ENCODE results near the gene C1orf159. TPM values are rescaled to one million over a fixed set of nuclear protein-coding genes. Genes with fewer than 3 reads are reported as not detected.

C1orf159 gene
- polyA plus RNA-seq, 1 donor (not counting 4 experiments of a cell fraction or from before 2014, with no cell fraction given) = 6.1 TPM

- Histone ChIP-seq H3K27ac (ENCODE audit: control insufficient read depth, insufficient read depth, low read length) (no peak overlapping the region), H4K20me1 (ENCODE audit: control insufficient read depth, extremely low read depth, insufficient read depth, low read length) (no peaks in the 10 kb centered on the region), H3K9ac (ENCODE audit: control insufficient read depth, extremely low read depth, insufficient read depth, low read length) (no peak overlapping the region), H2AFZ (ENCODE audit: control insufficient read depth, low read length) (no peak overlapping the region), H3K79me2 (ENCODE audit: control insufficient read depth, insufficient read depth, low read length) (no peaks in the 10 kb centered on the region), H3K9me3 (ENCODE audit: control insufficient read depth, low read depth, low read length) (no peaks in the 10 kb centered on the region), H3K4me2 (ENCODE audit: control insufficient read depth, extremely low read depth, insufficient read depth, low read depth, low read length) (no peak overlapping the region), H3K4me3 (ENCODE audit: control insufficient read depth in 2 of 3, extremely low read depth in 1 of 3, insufficient read depth in 2 of 3, low read depth in 1 of 3, low read length in 3 of 3) (no peak overlapping the region), H3K27me3 (ENCODE audit: control insufficient read depth, extremely low read depth, insufficient read depth, low read length) (no peaks in the 10 kb centered on the region), H3K9me1 (ENCODE audit: control insufficient read depth, extremely low read depth, insufficient read depth, low read length) (no peaks in the 10 kb centered on the region), H3K4me1 (ENCODE audit: control insufficient read depth, extremely low read depth, insufficient read depth, low read length) (no peaks in the 10 kb centered on the region), H3K36me3 (ENCODE audit: control insufficient read depth in 2 of 2, extremely low read depth in 1 of 2, insufficient read depth in 2 of 2, low read length in 2 of 2) (peaks cover 0 to 6% of the 10 kb centered on the region in 2 experiments)
- no peak for TF ChIP-seq EZH2 (IDR thresholded peaks at IDR 0.05; ENCODE audit: low read length)
- TF ChIP-seq, protein P1, sequence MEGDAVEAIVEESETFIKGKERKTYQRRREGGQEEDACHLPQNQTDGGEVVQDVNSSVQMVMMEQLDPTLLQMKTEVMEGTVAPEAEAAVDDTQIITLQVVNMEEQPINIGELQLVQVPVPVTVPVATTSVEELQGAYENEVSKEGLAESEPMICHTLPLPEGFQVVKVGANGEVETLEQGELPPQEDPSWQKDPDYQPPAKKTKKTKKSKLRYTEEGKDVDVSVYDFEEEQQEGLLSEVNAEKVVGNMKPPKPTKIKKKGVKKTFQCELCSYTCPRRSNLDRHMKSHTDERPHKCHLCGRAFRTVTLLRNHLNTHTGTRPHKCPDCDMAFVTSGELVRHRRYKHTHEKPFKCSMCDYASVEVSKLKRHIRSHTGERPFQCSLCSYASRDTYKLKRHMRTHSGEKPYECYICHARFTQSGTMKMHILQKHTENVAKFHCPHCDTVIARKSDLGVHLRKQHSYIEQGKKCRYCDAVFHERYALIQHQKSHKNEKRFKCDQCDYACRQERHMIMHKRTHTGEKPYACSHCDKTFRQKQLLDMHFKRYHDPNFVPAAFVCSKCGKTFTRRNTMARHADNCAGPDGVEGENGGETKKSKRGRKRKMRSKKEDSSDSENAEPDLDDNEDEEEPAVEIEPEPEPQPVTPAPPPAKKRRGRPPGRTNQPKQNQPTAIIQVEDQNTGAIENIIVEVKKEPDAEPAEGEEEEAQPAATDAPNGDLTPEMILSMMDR (optimal IDR thresholded peaks at IDR 0.05 in 1 of 3, IDR thresholded peaks at IDR 0.05 in 1 of 3, conservative IDR thresholded peaks at IDR 0.05 in 1 of 3; ENCODE audit: extremely low read depth in 1 of 3, insufficient read depth in 2 of 3, low read length in 3 of 3) = no peak
- no peak for DNase-seq (ENCODE audit: low read depth, low spot score)
- dilution Hi-C loops (cut with MboI; ENCODE audit: extremely low pct_ligation_motif_present, low sequenced_read_pairs) = no loop called here
- FAIRE-seq = no peak
These were observed 29.0 kb downstream of the C1orf159 start for GRCh38 chr1:1086911-1087341.

DNA sequence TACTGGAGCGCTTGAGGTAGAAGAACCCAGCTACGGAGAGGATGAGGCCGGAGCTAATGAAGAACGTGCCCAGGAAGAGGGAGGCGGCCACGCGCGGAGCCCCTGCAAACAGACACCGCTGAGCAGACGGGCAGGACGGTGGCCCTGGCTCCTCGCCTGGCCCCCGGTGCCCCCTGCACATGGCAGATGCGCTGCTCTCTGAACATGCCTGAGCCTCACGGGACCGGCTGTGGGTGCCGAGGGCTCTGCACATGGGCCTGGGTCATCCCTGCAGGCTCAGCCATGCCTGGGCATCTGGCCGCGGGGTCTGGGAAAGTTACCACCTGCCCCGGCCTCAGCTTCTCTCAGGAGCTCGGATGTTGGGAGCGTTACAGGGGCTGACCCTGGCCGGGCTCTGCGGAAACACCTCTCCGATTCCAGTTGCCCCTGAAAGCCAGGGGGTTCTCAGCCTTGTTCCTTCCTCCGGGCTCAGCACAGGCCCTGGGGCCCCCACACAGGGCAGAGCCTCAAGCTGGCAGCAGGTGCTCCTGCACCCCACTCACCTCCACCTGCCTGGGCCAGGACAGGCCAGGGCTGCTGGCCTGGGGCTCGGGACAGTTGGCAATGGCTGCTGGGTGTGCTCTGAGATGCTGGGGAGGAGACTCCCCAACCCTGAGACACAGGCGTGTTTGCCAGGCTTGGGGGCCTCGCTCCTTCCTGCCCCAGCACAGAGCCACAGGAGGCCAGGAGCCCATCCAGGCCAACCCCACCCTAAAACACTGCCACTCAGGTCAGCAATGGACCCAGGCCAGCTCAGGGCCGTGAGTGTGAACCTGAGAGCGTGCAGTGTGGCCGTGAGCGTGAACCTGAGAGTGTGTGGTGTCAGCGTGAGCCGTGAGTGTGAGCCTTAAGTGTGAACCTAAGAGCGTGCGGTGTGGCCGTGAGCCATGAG, 29.7 kb downstream of the C1orf159 start:
- no peaks in the 10 kb centered on the region for H3K9me1 ChIP-seq (ENCODE audit: control insufficient read depth, extremely low read depth, insufficient read depth, low read length)
- no peaks in the 10 kb centered on the region for H3K79me2 ChIP-seq (ENCODE audit: control insufficient read depth, insufficient read depth, low read length)
- TF ChIP-seq, protein P1 (optimal IDR thresholded peaks at IDR 0.05 in 1 of 3, IDR thresholded peaks at IDR 0.05 in 1 of 3, conservative IDR thresholded peaks at IDR 0.05 in 1 of 3; ENCODE audit: extremely low read depth in 1 of 3, insufficient read depth in 2 of 3, low read length in 3 of 3) = no peak
- no peak for TF ChIP-seq EZH2 (IDR thresholded peaks at IDR 0.05; ENCODE audit: low read length)
- no peaks in the 10 kb centered on the region for H3K9me3 ChIP-seq (ENCODE audit: control insufficient read depth, low read depth, low read length)
- H3K36me3 ChIP-seq (ENCODE audit: control insufficient read depth in 2 of 2, extremely low read depth in 1 of 2, insufficient read depth in 2 of 2, low read length in 2 of 2) = peaks cover 0 to 6% of the 10 kb centered on the region in 2 experiments
- H3K9ac ChIP-seq (ENCODE audit: control insufficient read depth, extremely low read depth, insufficient read depth, low read length) = no peak overlapping the region
- H3K4me2 ChIP-seq (ENCODE audit: control insufficient read depth, extremely low read depth, insufficient read depth, low read depth, low read length) = no peak overlapping the region
- no peaks in the 10 kb centered on the region for H3K4me1 ChIP-seq (ENCODE audit: control insufficient read depth, extremely low read depth, insufficient read depth, low read length)
- dilution Hi-C loops (cut with MboI; ENCODE audit: extremely low pct_ligation_motif_present, low sequenced_read_pairs) = no loop called here
- no peak overlapping the region for H2AFZ ChIP-seq (ENCODE audit: control insufficient read depth, low read length)
- FAIRE-seq = no peak
- H4K20me1 ChIP-seq (ENCODE audit: control insufficient read depth, extremely low read depth, insufficient read depth, low read length) = no peaks in the 10 kb centered on the region
- H3K27me3 ChIP-seq (ENCODE audit: control insufficient read depth, extremely low read depth, insufficient read depth, low read length) = no peaks in the 10 kb centered on the region
- no peak overlapping the region for H3K4me3 ChIP-seq (ENCODE audit: control insufficient read depth in 2 of 3, extremely low read depth in 1 of 3, insufficient read depth in 2 of 3, low read depth in 1 of 3, low read length in 3 of 3)
- no peak for DNase-seq (ENCODE audit: low read depth, low spot score)
- no peak overlapping the region for H3K27ac ChIP-seq (ENCODE audit: control insufficient read depth, insufficient read depth, low read length)

Data from keratinocyte (primary cell).